ENCODE data around the gene BMP4. TPM values are rescaled to one million over a fixed set of nuclear protein-coding genes. Genes with fewer than 3 reads are reported as not detected.

The BMP4 gene
- total and polyA plus RNA-seq, 2 of the 13 experiments (the other 11 are each of a cell fraction or from before 2014, with no cell fraction given), result 56.4 to 169 TPM

GRCh38 chr14:53953002-53953827 is 3.4 kb downstream of the BMP4 start:
- H3K27ac ChIP-seq (ENCODE audit: extremely low read length, insufficient read depth, low read length), result peak overlapping the region; percentile 85
- H3K4me2 ChIP-seq (ENCODE audit: low read depth, low read length), result peak overlapping the region; percentile 75
- in situ Hi-C loops (cut with HindIII; ENCODE audit: extremely low pct_ligation_motif_present, low pct_unique_long_range_greater_than_20kb) (loop anchor here (5.0 to 10.0 kb wide), 3 partner anchors 184 to 392 kb away; no protein-coding TSS in a partner anchor), intact Hi-C loops (cut with micrococcal nuclease; ENCODE audit: unreplicated experiment) (loop anchor here (5.0 kb wide), 1 partner anchor 416 kb away; no protein-coding TSS in a partner anchor)
- no peak for FAIRE-seq
- H3K79me2 ChIP-seq (ENCODE audit: insufficient read depth, low read length), result peaks cover 70% of the 10 kb centered on the region
- H2AFZ ChIP-seq (ENCODE audit: low read length), result no peak overlapping the region
- H4K20me1 ChIP-seq (ENCODE audit: insufficient read depth, low read length), result peaks cover 24% of the 10 kb centered on the region; the same call in 1 of the 2 replicates
- DNase-seq (ENCODE audit: low spot score), result peak; percentile 69
- peak overlapping the region; percentile 93 for H3K9ac ChIP-seq (ENCODE audit: insufficient read depth, low read depth, low read length)
- POLR2A ChIA-PET, result interaction anchor here (0.6 to 9.7 kb wide), 40 partner anchors 10 to 415 kb away, joined by 3 to 163 read pairs (median 6); no protein-coding TSS in a partner anchor
- H3K9me3 ChIP-seq (ENCODE audit: low read length), result no peaks in the 10 kb centered on the region
- peak; percentile 71 for ATAC-seq
- no TSS peak for BruUV-seq (replicated peaks)
- CTCF ChIA-PET (ENCODE audit: low intra/inter-chr PET ratio, low total read pairs), result no interaction called here
- peaks cover 60% of the 10 kb centered on the region for H3K4me1 ChIP-seq (ENCODE audit: insufficient read depth, low read length)
- WGBS (ENCODE audit: low lambda C conversion rate), result 55% methylated on average over 19 of the region's 72 CpGs
- peak overlapping the region; percentile 87 to 92 (median 90) for H3K4me3 ChIP-seq (replicated peaks in 1 of 3; ENCODE audit: insufficient read depth in 1 of 3, low read depth in 2 of 3, low read length in 3 of 3)
- H3K27me3 ChIP-seq (ENCODE audit: control insufficient read depth in 1 of 2, insufficient read depth in 2 of 2, low read length in 2 of 2), result no peaks in the 10 kb centered on the region; a peak in 1 of 5 replicates
- H3K36me3 ChIP-seq (replicated peaks in 1 of 2; ENCODE audit: control insufficient read depth in 1 of 2, insufficient read depth in 2 of 2, low read length in 2 of 2), result peaks cover 19 to 38% of the 10 kb centered on the region in 2 experiments
- TF ChIP-seq ZNF607 (CRISPR knock-in tag; IDR thresholded peaks at IDR 0.05; ENCODE audit: borderline replicate concordance) (peak; percentile 19; the same call in 1 of the 2 replicates), LCORL (IDR thresholded peaks at IDR 0.05) (no peak), LCORL (CRISPR knock-in tag; IDR thresholded peaks at IDR 0.05) (no peak), YEATS2 (CRISPR knock-in tag; IDR thresholded peaks at IDR 0.05; ENCODE audit: borderline replicate concordance) (no peak), TARDBP (CRISPR knock-in tag; IDR thresholded peaks at IDR 0.05) (no peak), ZNF138 (CRISPR knock-in tag; IDR thresholded peaks at IDR 0.05; ENCODE audit: low read depth) (peak; percentile 69; the same call in 1 of the 2 replicates), NR3C1 (CRISPR knock-in tag; IDR thresholded peaks at IDR 0.05) (no peak), ZSCAN29 (CRISPR knock-in tag; conservative IDR thresholded peaks at IDR 0.05) (no peak), PREB (CRISPR knock-in tag; IDR thresholded peaks at IDR 0.05) (no peak), SALL2 (CRISPR knock-in tag; IDR thresholded peaks at IDR 0.05) (no peak), ATF3 (CRISPR knock-in tag; IDR thresholded peaks at IDR 0.05) (peak; percentile 41; the same call in 1 of the 2 replicates), PATZ1 (CRISPR knock-in tag; IDR thresholded peaks at IDR 0.05) (peak; percentile 88)
- TF ChIP-seq, protein P1, sequence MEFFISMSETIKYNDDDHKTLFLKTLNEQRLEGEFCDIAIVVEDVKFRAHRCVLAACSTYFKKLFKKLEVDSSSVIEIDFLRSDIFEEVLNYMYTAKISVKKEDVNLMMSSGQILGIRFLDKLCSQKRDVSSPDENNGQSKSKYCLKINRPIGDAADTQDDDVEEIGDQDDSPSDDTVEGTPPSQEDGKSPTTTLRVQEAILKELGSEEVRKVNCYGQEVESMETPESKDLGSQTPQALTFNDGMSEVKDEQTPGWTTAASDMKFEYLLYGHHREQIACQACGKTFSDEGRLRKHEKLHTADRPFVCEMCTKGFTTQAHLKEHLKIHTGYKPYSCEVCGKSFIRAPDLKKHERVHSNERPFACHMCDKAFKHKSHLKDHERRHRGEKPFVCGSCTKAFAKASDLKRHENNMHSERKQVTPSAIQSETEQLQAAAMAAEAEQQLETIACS (CRISPR knock-in tag; IDR thresholded peaks at IDR 0.05), result no peak
- TF ChIP-seq, protein P2, sequence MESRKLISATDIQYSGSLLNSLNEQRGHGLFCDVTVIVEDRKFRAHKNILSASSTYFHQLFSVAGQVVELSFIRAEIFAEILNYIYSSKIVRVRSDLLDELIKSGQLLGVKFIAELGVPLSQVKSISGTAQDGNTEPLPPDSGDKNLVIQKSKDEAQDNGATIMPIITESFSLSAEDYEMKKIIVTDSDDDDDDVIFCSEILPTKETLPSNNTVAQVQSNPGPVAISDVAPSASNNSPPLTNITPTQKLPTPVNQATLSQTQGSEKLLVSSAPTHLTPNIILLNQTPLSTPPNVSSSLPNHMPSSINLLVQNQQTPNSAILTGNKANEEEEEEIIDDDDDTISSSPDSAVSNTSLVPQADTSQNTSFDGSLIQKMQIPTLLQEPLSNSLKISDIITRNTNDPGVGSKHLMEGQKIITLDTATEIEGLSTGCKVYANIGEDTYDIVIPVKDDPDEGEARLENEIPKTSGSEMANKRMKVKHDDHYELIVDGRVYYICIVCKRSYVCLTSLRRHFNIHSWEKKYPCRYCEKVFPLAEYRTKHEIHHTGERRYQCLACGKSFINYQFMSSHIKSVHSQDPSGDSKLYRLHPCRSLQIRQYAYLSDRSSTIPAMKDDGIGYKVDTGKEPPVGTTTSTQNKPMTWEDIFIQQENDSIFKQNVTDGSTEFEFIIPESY (CRISPR knock-in tag; IDR thresholded peaks at IDR 0.05), result no peak
- TF ChIP-seq, protein P3, sequence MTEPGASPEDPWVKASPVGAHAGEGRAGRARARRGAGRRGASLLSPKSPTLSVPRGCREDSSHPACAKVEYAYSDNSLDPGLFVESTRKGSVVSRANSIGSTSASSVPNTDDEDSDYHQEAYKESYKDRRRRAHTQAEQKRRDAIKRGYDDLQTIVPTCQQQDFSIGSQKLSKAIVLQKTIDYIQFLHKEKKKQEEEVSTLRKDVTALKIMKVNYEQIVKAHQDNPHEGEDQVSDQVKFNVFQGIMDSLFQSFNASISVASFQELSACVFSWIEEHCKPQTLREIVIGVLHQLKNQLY (CRISPR knock-in tag; IDR thresholded peaks at IDR 0.05), result 0 out of 2 replicates have a peak, but pooled peaks have one; percentile 11

All from HepG2 (cell line).